Ectodermal cell (in vitro differentiated cells): ENCODE measurements around the gene C14orf180.

Source experiments
- H3K27ac ChIP-seq: 2 replicates; pipeline ENCODE4 v1.7.0; 2013; ENCODE audit warnings: mild to moderate bottlenecking, low read depth, low read length; ENCODE audit not compliant: insufficient read depth, poor library complexity, severe bottlenecking
- H3K27me3 ChIP-seq: 2 replicates; pipeline ENCODE4 v1.7.0; 2013; ENCODE audit warnings: mild to moderate bottlenecking, low read length; ENCODE audit not compliant: insufficient read depth, control insufficient read depth, poor library complexity, severe bottlenecking
- H3K36me3 ChIP-seq: one replicate; pipeline ENCODE4 v1.7.0; 2013; ENCODE audit warnings: low read length; ENCODE audit not compliant: control insufficient read depth, insufficient read depth
- H3K4me1 ChIP-seq: one replicate; pipeline ENCODE4 v1.7.0; 2013; ENCODE audit warnings: low read length; ENCODE audit not compliant: control insufficient read depth, insufficient read depth
- H3K4me3 ChIP-seq: 2 replicates; pipeline ENCODE4 v1.7.0; 2013; ENCODE audit warnings: low read depth, low read length, control low read depth; ENCODE audit not compliant: insufficient read depth
- H3K9me3 ChIP-seq: 2 replicates; pipeline ENCODE4 v1.7.0; 2013; ENCODE audit warnings: mild to moderate bottlenecking, low read length, moderate library complexity; ENCODE audit not compliant: control insufficient read depth
- WGBS, 2 experiments: methylation state at CpG; one replicate each; pipeline ENCODE4 v1.1.7; 2013; ENCODE audit warnings: missing lambda C conversion rate in 2 of 2; 5-methylcytosine and 5-hydroxymethylcytosine counted together

The C14orf180 gene

GRCh38 chr14:104572024-104572626 is 7.4 kb upstream of the C14orf180 start:
- H3K27me3 ChIP-seq, result no peaks in the 10 kb centered on the region
- H3K9me3 ChIP-seq, result no peaks in the 10 kb centered on the region
- no peak overlapping the region for H3K27ac ChIP-seq
- H3K4me1 ChIP-seq, result peaks cover 8% of the 10 kb centered on the region
- no peaks in the 10 kb centered on the region for H3K36me3 ChIP-seq
- WGBS, 2 experiments, result 88 to 93% methylated on average over 11 of the region's 11 CpGs
- H3K4me3 ChIP-seq, result no peak overlapping the region

DNA sequence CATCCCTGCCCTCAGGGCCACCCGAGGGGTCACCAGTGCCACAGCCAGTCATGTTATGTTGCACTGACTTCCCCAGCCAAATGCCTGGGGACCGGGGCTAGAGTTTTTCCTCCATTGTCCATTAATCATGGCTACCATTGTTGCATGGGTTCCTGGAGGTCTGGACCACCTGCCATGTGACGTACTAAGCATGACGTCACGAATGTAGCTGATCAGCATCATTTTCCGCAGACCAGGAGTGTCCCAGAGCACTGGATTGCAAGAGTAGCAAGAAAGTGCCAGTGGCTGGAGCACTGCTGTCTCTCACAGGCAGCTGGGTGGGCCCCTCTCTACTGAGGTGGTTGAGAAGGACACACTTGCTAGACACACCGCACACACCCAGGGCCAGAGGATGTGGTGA is 6.9 kb upstream of the C14orf180 start:
- Histone ChIP-seq H3K27ac (no peak overlapping the region), H3K27me3 (no peaks in the 10 kb centered on the region), H3K4me3 (no peak overlapping the region), H3K9me3 (no peaks in the 10 kb centered on the region), H3K4me1 (peaks cover 13% of the 10 kb centered on the region), H3K36me3 (no peaks in the 10 kb centered on the region)
- 94% methylated on average over 7 of the region's 7 CpGs for WGBS, 2 experiments

- Histone ChIP-seq H3K27me3 (no peaks in the 10 kb centered on the region), H3K36me3 (no peaks in the 10 kb centered on the region), H3K9me3 (no peaks in the 10 kb centered on the region), H3K4me3 (no peak overlapping the region), H3K27ac (no peak overlapping the region), H3K4me1 (peaks cover 16% of the 10 kb centered on the region)
- WGBS, 2 experiments, result 83 to 85% methylated on average over 9 of the region's 9 CpGs
Measured at GRCh38 chr14:104573930-104574329, 5.6 kb upstream of the C14orf180 start.

GRCh38 chr14:104574536-104574935 is 5.0 kb upstream of the C14orf180 start:
- Histone ChIP-seq H3K27ac (no peak overlapping the region), H3K36me3 (no peaks in the 10 kb centered on the region), H3K9me3 (no peaks in the 10 kb centered on the region), H3K4me1 (peaks cover 16% of the 10 kb centered on the region), H3K4me3 (no peak overlapping the region), H3K27me3 (no peaks in the 10 kb centered on the region)
- WGBS, 2 experiments, result 89% methylated on average over 14 of the region's 14 CpGs

- peaks cover 16% of the 10 kb centered on the region for H3K4me1 ChIP-seq
Measured at GRCh38 chr14:104574978-104575583, 4.5 kb upstream of the C14orf180 start.

DNA sequence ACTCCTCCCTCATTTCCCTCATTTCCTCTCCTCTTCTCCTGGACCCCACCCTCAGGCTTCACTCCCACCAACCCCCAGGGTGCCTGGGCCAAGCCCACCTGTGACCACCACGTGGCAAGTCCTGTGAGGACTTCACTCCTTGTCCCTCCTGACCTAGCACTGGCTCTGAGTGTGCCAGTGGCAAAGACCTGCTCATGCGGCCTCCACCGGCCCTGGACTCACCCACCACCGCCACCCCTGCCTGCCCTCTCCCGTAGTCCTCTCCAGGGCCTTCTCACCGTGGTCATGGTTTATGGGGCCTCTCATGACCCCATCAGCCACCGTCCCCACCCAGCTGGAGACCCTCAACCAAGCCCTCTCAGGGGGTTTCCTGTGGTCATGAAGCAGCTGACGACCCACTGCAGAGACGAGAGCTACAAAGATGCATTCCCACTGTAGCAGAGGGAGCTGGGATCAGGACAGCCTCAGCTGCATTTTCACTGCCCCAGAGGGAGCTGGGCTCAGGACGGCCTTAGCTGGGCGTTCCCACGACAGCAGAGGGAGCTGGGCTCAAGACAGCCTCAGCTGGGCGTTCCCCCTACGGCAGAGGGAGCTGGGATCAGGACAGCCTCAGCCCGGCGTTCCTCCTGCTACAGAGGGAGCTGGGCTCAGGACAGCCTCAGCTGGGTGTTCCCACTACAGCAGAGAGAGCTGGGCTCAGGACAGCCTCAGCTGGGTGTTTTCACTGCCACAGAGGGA is 3.2 kb upstream of the C14orf180 start:
- 86 to 87% methylated on average over 16 of the region's 16 CpGs for WGBS, 2 experiments
- H3K27ac ChIP-seq, result no peak overlapping the region
- H3K4me1 ChIP-seq, result peaks cover 10% of the 10 kb centered on the region
- H3K4me3 ChIP-seq, result no peak overlapping the region
- no peaks in the 10 kb centered on the region for H3K36me3 ChIP-seq
- H3K9me3 ChIP-seq, result no peaks in the 10 kb centered on the region
- H3K27me3 ChIP-seq, result no peaks in the 10 kb centered on the region

More at GRCh38 chr14:104574978-104575583, 4.5 kb upstream of the C14orf180 start:
- Histone ChIP-seq H3K27ac (no peak overlapping the region), H3K4me3 (no peak overlapping the region), H3K9me3 (no peaks in the 10 kb centered on the region), H3K27me3 (no peaks in the 10 kb centered on the region), H3K36me3 (no peaks in the 10 kb centered on the region)
- 93 to 94% methylated on average over 31 of the region's 31 CpGs for WGBS, 2 experiments

DNA sequence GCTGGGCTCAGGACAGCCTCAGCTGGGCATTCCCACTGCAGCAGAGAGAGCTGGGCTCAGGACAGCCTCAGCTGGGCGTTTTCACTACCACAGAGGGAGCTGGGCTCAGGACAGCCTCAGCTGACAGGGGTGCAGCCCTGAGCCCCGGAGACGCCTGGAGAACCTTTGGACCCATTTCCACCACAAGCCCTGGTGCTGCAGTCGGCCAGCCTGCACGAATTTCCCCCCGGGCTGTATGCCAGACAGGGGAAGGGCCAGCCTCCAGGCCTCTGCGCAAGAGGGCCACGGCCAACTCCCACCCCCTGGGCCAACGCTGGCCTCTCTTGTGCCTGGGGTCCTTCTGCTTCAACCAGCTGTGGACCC is 2.6 kb upstream of the C14orf180 start:
- WGBS, 2 experiments, result 83 to 88% methylated on average over 9 of the region's 9 CpGs
- H3K9me3 ChIP-seq, result no peaks in the 10 kb centered on the region
- H3K27me3 ChIP-seq, result no peaks in the 10 kb centered on the region
- peaks cover 9% of the 10 kb centered on the region for H3K4me1 ChIP-seq
- no peaks in the 10 kb centered on the region for H3K36me3 ChIP-seq
- no peak overlapping the region for H3K27ac ChIP-seq
- H3K4me3 ChIP-seq, result no peak overlapping the region

DNA sequence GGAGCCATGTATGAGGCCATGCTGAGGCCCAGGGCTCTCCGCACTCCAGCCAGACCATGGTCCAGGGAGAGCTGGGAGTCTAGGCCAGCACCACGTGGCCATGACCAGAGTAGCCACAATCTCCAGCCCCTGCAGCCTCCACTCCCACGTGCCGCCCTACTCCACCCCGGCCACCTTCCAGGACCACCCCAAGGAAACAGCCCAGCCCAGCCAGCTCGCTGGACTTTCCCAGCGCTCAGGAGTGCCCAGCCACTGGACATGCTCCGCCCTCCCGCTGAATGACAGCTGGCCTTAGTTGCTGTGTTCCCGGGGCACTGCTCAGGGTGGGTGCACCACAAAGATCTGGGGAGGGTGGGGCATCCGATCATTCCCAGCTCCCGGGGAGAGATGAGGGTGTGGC is 2.1 kb upstream of the C14orf180 start:
- Histone ChIP-seq H3K9me3 (no peaks in the 10 kb centered on the region), H3K27ac (no peak overlapping the region), H3K4me1 (peaks cover 9% of the 10 kb centered on the region), H3K27me3 (no peaks in the 10 kb centered on the region), H3K4me3 (no peak overlapping the region), H3K36me3 (no peaks in the 10 kb centered on the region)
- WGBS, 2 experiments, result 87 to 89% methylated on average over 12 of the region's 12 CpGs

DNA sequence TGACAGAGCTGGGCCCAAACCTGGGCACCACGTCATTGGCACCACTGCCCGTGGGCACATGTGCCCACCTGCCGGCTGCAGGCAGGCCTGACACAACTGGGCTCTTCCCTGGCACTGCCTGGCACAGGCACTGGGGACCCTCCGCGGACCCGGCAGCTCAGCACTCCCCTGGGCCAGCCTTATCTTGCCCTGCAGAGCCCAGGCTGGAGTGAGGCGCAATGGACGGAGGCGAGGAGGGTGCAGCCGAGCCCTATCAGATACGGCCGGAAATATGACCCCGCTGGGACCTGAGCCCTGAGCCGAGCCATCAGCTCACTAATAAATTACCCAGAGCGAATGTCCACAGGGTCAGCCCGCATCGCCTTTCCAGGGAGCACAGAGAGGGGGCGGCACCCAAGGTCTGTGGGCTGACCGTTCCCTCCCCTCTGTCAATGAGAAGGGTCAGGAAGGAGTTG is 1.7 kb upstream of the C14orf180 start:
- 88 to 92% methylated on average over 19 of the region's 19 CpGs for whole genome bisulfite sequencing, 2 experiments
- Histone ChIP-seq H3K27ac (no peak overlapping the region), H3K27me3 (no peaks in the 10 kb centered on the region), H3K4me1 (peaks cover 14% of the 10 kb centered on the region), H3K4me3 (no peak overlapping the region), H3K9me3 (no peaks in the 10 kb centered on the region), H3K36me3 (no peaks in the 10 kb centered on the region)

DNA sequence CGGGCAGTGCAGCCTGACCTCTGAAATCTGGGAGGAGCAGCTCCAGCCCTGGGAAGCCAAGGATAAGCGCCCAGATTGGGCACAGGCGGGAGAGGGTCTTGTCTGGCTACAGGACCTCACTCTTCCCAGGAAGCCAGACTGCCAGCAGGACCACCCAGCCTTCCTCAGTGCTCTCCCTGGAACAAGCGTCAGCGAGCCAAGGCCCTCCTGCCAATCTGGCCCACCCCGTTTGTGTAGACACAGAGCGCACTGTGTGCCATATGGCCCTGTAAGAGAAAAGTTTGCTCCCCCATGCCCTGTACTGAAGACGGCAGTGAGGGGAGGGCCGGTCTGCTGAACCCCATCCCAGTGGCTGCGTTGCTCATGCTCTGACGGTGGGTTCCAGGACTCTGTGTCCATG is 1.2 kb upstream of the C14orf180 start:
- H3K27ac ChIP-seq, result no peak overlapping the region

More for the DNA sequence above, 1.2 kb upstream of the C14orf180 start:
- H3K4me1 ChIP-seq, result peaks cover 17% of the 10 kb centered on the region
- 92 to 93% methylated on average over 11 of the region's 11 CpGs for WGBS, 2 experiments
- H3K36me3 ChIP-seq, result no peaks in the 10 kb centered on the region
- H3K4me3 ChIP-seq, result no peak overlapping the region
- no peaks in the 10 kb centered on the region for H3K27me3 ChIP-seq
- H3K9me3 ChIP-seq, result no peaks in the 10 kb centered on the region
